ENCODE data around the gene GPR62.

The GPR62 gene

GRCh38 chr3:51958603-51959521 is 3.7 kb downstream of the GPR62 start:
- Histone ChIP-seq H3K4me3 (ENCODE audit: low read length in 2 of 2) (no peak overlapping the region), H3K4me1 (ENCODE audit: control insufficient read depth, insufficient read depth, low read length) (peaks cover 20% of the 10 kb centered on the region), H3K36me3 (ENCODE audit: control insufficient read depth in 2 of 2, insufficient read depth in 2 of 2, low read length in 2 of 2) (peaks cover 7 to 27% of the 10 kb centered on the region in 2 donors), H3K9ac (ENCODE audit: low read length in 2 of 2) (no peak overlapping the region), H3K9me3 (ENCODE audit: control insufficient read depth in 2 of 2, low read length in 2 of 2) (no peaks in the 10 kb centered on the region), H3K27ac (ENCODE audit: low read length) (no peak overlapping the region), H3K27me3 (ENCODE audit: control insufficient read depth in 1 of 2, insufficient read depth in 2 of 2, low read length in 2 of 2) (peaks cover 0 to 4% of the 10 kb centered on the region in 2 donors)

GRCh38 chr3:51959651-51960050 is 4.5 kb downstream of the GPR62 start:
- Histone ChIP-seq H3K9ac (ENCODE audit: low read length in 2 of 2) (no peak overlapping the region), H3K9me3 (ENCODE audit: control insufficient read depth in 2 of 2, low read length in 2 of 2) (no peaks in the 10 kb centered on the region), H3K4me1 (ENCODE audit: control insufficient read depth, insufficient read depth, low read length) (peaks cover 20% of the 10 kb centered on the region), H3K27ac (ENCODE audit: low read length) (no peak overlapping the region), H3K27me3 (ENCODE audit: control insufficient read depth in 1 of 2, insufficient read depth in 2 of 2, low read length in 2 of 2) (peaks cover 0 to 4% of the 10 kb centered on the region in 2 donors), H3K4me3 (ENCODE audit: low read length in 2 of 2) (no peak overlapping the region), H3K36me3 (ENCODE audit: control insufficient read depth in 2 of 2, insufficient read depth in 2 of 2, low read length in 2 of 2) (peaks cover 7 to 27% of the 10 kb centered on the region in 2 donors)

DNA sequence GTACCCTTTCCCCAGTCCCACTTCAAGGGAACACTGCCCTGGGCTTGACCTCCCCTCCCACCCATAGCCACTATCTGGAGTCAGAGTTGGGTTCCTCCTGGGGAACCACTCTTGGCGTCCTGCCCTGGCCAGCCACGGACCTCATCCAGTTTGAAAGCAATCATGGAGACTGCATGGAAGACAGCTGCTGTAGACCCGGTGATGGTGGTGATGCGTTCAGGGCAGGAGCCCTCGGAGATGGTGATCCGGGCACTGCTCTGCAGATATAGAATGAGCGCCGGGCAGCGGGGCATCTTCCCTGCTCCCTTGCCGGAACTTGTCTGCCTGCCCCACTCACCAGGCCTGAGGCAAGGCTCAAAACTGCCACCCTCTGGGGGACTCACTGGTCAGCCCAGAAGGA is 5.2 kb downstream of the GPR62 start:
- Histone ChIP-seq H3K4me1 (ENCODE audit: control insufficient read depth, insufficient read depth, low read length) (peaks cover 25% of the 10 kb centered on the region), H3K27ac (ENCODE audit: low read length) (no peak overlapping the region)

DNA sequence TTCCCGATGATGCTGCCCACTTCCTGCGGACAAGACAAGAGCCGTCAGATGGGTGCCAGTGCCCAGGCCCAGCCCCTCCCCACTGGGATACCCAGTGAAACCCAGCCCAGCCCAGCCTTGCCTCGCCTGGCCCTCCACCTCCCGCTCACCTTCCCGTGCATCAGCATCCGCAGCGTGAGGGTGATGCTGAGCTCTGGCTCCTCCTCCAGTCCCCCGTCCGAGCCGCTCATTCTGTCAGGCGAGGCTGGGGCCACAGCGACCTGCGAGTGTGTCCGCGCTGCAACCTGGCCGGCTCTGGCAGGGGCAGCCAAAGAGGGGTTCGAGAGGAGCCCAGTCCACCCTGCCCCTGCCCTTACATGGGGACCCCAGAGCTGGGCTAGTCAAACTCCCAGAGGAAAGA is 5.8 kb downstream of the GPR62 start:
- Histone ChIP-seq H3K4me1 (ENCODE audit: control insufficient read depth, insufficient read depth, low read length) (peaks cover 25% of the 10 kb centered on the region), H3K4me3 (ENCODE audit: low read length in 2 of 2) (no peak overlapping the region), H3K9me3 (ENCODE audit: control insufficient read depth in 2 of 2, low read length in 2 of 2) (no peaks in the 10 kb centered on the region), H3K9ac (ENCODE audit: low read length in 2 of 2) (no peak overlapping the region), H3K36me3 (ENCODE audit: control insufficient read depth in 2 of 2, insufficient read depth in 2 of 2, low read length in 2 of 2) (peaks cover 7 to 27% of the 10 kb centered on the region in 2 donors), H3K27me3 (ENCODE audit: control insufficient read depth in 1 of 2, insufficient read depth in 2 of 2, low read length in 2 of 2) (no peaks in the 10 kb centered on the region), H3K27ac (ENCODE audit: low read length) (no peak overlapping the region)

More for the DNA sequence above, 5.2 kb downstream of the GPR62 start:
- peaks cover 7 to 27% of the 10 kb centered on the region in 2 donors for H3K36me3 ChIP-seq (ENCODE audit: control insufficient read depth in 2 of 2, insufficient read depth in 2 of 2, low read length in 2 of 2)
- H3K27me3 ChIP-seq (ENCODE audit: control insufficient read depth in 1 of 2, insufficient read depth in 2 of 2, low read length in 2 of 2): no peaks in the 10 kb centered on the region
- no peaks in the 10 kb centered on the region for H3K9me3 ChIP-seq (ENCODE audit: control insufficient read depth in 2 of 2, low read length in 2 of 2)
- H3K4me3 ChIP-seq (ENCODE audit: low read length in 2 of 2): no peak overlapping the region
- H3K9ac ChIP-seq (ENCODE audit: low read length in 2 of 2): no peak overlapping the region

GRCh38 chr3:51961602-51962569 is 6.7 kb downstream of the GPR62 start:
- Histone ChIP-seq H3K36me3 (ENCODE audit: control insufficient read depth in 2 of 2, insufficient read depth in 2 of 2, low read length in 2 of 2) (peaks cover 7 to 27% of the 10 kb centered on the region in 2 donors), H3K9ac (ENCODE audit: low read length in 2 of 2) (no peak overlapping the region), H3K27me3 (ENCODE audit: control insufficient read depth in 1 of 2, insufficient read depth in 2 of 2, low read length in 2 of 2) (no peaks in the 10 kb centered on the region), H3K27ac (ENCODE audit: low read length) (no peak overlapping the region), H3K4me1 (ENCODE audit: control insufficient read depth, insufficient read depth, low read length) (peaks cover 25% of the 10 kb centered on the region), H3K9me3 (ENCODE audit: control insufficient read depth in 2 of 2, low read length in 2 of 2) (no peaks in the 10 kb centered on the region), H3K4me3 (ENCODE audit: low read length in 2 of 2) (no peak overlapping the region)

GRCh38 chr3:51962854-51963530 is 7.8 kb downstream of the GPR62 start:
- Histone ChIP-seq H3K27ac (ENCODE audit: low read length) (no peak overlapping the region), H3K27me3 (ENCODE audit: control insufficient read depth in 1 of 2, insufficient read depth in 2 of 2, low read length in 2 of 2) (no peaks in the 10 kb centered on the region), H3K4me3 (ENCODE audit: low read length in 2 of 2) (no peak overlapping the region), H3K9ac (ENCODE audit: low read length in 2 of 2) (no peak overlapping the region), H3K9me3 (ENCODE audit: control insufficient read depth in 2 of 2, low read length in 2 of 2) (no peaks in the 10 kb centered on the region), H3K4me1 (ENCODE audit: control insufficient read depth, insufficient read depth, low read length) (peaks cover 30% of the 10 kb centered on the region), H3K36me3 (ENCODE audit: control insufficient read depth in 2 of 2, insufficient read depth in 2 of 2, low read length in 2 of 2) (peaks cover 7 to 25% of the 10 kb centered on the region in 2 donors)

DNA sequence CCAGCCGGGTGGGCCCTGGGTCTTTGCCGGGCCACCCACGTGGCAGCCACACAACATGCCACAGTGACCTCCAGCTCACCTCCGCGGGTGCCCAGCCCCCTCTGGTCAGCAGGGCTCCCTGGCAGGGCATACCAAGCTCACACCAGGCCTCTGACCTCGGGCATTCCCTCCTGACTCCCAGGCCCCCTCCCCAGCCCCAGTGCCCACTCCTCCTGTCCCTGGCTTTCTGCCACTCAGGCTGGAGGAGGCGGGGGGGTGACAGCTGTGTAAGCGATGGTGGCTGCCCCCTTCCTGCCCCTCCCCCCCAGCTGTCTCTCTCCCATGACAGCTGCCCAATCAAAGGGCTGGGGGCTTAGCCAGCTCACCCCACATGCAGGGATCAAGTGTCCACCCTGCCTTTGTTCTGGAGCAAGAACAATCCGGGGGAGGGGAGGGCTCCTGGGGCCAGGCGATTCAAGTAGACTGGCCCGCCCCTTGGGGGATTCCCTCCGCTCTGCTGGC is 8.8 kb downstream of the GPR62 start:
- peaks cover 7 to 19% of the 10 kb centered on the region in 2 donors for H3K36me3 ChIP-seq (ENCODE audit: control insufficient read depth in 2 of 2, insufficient read depth in 2 of 2, low read length in 2 of 2)
- no peaks in the 10 kb centered on the region for H3K27me3 ChIP-seq (ENCODE audit: control insufficient read depth in 1 of 2, insufficient read depth in 2 of 2, low read length in 2 of 2)
- no peak overlapping the region for H3K4me3 ChIP-seq (ENCODE audit: low read length in 2 of 2)
- H3K4me1 ChIP-seq (ENCODE audit: control insufficient read depth, insufficient read depth, low read length): peaks cover 37% of the 10 kb centered on the region
- no peak overlapping the region for H3K9ac ChIP-seq (ENCODE audit: low read length in 2 of 2)
- no peak overlapping the region for H3K27ac ChIP-seq (ENCODE audit: low read length)
- no peaks in the 10 kb centered on the region for H3K9me3 ChIP-seq (ENCODE audit: control insufficient read depth in 2 of 2, low read length in 2 of 2)

GRCh38 chr3:51964521-51964920 is 9.3 kb downstream of the GPR62 start:
- Histone ChIP-seq H3K9ac (ENCODE audit: low read length in 2 of 2) (peak overlapping the region in 1 of 2 donors; percentile 29), H3K4me3 (ENCODE audit: low read length in 2 of 2) (no peak overlapping the region), H3K27me3 (ENCODE audit: control insufficient read depth in 1 of 2, insufficient read depth in 2 of 2, low read length in 2 of 2) (no peaks in the 10 kb centered on the region), H3K4me1 (ENCODE audit: control insufficient read depth, insufficient read depth, low read length) (peaks cover 37% of the 10 kb centered on the region), H3K36me3 (ENCODE audit: control insufficient read depth in 2 of 2, insufficient read depth in 2 of 2, low read length in 2 of 2) (peaks cover 3 to 15% of the 10 kb centered on the region in 2 donors), H3K27ac (ENCODE audit: low read length) (no peak overlapping the region), H3K9me3 (ENCODE audit: control insufficient read depth in 2 of 2, low read length in 2 of 2) (no peaks in the 10 kb centered on the region)

DNA sequence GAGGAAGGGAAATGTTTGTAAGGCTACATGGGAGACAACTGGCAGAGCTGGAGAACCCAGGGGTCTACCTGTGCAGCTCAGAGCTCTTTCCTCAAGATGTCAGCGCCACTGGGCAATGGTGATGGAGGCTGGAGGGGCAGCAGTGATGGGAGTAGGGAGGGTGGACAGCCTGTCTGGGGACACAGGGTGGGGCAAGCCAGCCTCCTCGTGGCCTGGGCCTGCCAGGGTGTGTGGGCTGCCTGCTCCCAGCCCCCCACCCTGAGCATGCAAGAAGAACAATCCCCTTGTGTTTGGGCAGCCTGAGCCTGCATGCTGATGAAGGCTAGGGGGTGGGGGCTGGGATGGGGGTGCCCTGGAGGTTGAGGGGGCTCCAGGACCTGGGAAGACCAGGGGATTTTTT is 10.8 kb downstream of the GPR62 start:
- Histone ChIP-seq H3K36me3 (ENCODE audit: control insufficient read depth in 2 of 2, insufficient read depth in 2 of 2, low read length in 2 of 2) (peaks cover 0 to 2% of the 10 kb centered on the region in 2 donors), H3K9me3 (ENCODE audit: control insufficient read depth in 2 of 2, low read length in 2 of 2) (no peaks in the 10 kb centered on the region), H3K4me3 (ENCODE audit: low read length in 2 of 2) (peak overlapping the region; percentile 84 to 93), H3K9ac (ENCODE audit: low read length in 2 of 2) (no peak overlapping the region), H3K27ac (ENCODE audit: low read length) (no peak overlapping the region), H3K27me3 (ENCODE audit: control insufficient read depth in 1 of 2, insufficient read depth in 2 of 2, low read length in 2 of 2) (no peaks in the 10 kb centered on the region), H3K4me1 (ENCODE audit: control insufficient read depth, insufficient read depth, low read length) (peaks cover 37% of the 10 kb centered on the region)

- peaks cover 37% of the 10 kb centered on the region for H3K4me1 ChIP-seq (ENCODE audit: control insufficient read depth, insufficient read depth, low read length)
- H3K27me3 ChIP-seq (ENCODE audit: control insufficient read depth in 1 of 2, insufficient read depth in 2 of 2, low read length in 2 of 2): no peaks in the 10 kb centered on the region
Measured at GRCh38 chr3:51966486-51966885, 11.3 kb downstream of the GPR62 start.

More at GRCh38 chr3:51966486-51966885, 11.3 kb downstream of the GPR62 start:
- Histone ChIP-seq H3K4me3 (ENCODE audit: low read length in 2 of 2) (peak overlapping the region; percentile 84 to 93), H3K27ac (ENCODE audit: low read length) (peak overlapping the region; percentile 76), H3K9me3 (ENCODE audit: control insufficient read depth in 2 of 2, low read length in 2 of 2) (no peaks in the 10 kb centered on the region), H3K9ac (ENCODE audit: low read length in 2 of 2) (peak overlapping the region; percentile 80 to 94), H3K36me3 (ENCODE audit: control insufficient read depth in 2 of 2, insufficient read depth in 2 of 2, low read length in 2 of 2) (peaks cover 0 to 2% of the 10 kb centered on the region in 2 donors)
